GM18909 (cell line): ENCODE measurements around the gene ANTKMT.

Experiments used
- ATAC-seq: cut with Tn5 transposase; IDR thresholded peaks from one replicate; pipeline ENCODE4 v1.9.1; 2021; ENCODE audit warnings: mild to moderate bottlenecking; ENCODE audit not compliant: unreplicated experiment, poor library complexity

The ANTKMT gene

DNA sequence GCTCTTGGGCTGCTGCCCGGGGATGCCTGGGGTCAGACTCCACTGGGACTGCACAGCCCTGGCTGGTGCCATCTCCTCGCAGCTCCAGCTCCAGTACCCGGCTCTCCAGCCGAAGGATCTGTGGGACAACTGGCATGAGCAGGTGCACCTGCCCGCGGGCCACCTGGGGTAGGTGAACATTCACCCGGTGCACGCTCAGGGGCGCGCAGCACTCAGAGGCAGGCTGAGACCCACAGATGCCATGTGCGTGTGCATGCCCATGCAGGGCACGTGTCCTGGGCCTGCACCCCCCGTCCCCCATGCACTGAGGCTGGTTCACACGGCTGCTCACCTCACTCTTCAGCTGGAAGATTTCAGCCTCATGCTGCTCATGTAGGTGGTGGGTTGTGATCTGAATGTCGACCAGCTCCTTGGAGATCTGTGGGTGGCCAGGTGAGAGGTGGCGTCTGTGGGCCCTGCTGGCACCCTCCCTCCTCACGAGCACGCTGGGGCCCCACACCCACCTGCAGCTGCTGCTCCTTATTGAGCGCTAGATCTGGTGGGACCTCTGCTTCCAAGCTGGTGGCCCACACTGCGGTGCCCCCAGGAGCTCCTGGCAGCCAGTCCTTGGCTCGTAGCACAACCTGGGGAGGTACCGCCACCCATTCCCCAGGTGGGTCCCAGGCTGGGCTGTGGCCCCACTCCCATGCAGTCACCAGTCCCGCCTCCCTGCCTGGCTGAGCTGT, 4.7 kb downstream of the ANTKMT start:
- ATAC-seq: no peak

DNA sequence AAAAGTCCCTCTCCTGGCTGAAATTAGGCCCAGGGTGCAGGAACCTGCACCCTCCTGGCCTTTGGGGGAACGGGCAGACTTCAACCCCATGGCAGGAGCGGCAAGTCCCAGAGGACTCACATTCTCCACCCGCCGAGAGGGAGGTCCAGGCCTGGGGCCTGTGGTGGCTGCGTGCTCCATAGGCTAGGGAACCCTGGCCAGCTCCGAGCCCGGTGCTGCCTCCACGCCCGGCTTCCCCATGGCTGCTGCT, 5.2 kb downstream of the ANTKMT start:
- ATAC-seq: no peak

DNA sequence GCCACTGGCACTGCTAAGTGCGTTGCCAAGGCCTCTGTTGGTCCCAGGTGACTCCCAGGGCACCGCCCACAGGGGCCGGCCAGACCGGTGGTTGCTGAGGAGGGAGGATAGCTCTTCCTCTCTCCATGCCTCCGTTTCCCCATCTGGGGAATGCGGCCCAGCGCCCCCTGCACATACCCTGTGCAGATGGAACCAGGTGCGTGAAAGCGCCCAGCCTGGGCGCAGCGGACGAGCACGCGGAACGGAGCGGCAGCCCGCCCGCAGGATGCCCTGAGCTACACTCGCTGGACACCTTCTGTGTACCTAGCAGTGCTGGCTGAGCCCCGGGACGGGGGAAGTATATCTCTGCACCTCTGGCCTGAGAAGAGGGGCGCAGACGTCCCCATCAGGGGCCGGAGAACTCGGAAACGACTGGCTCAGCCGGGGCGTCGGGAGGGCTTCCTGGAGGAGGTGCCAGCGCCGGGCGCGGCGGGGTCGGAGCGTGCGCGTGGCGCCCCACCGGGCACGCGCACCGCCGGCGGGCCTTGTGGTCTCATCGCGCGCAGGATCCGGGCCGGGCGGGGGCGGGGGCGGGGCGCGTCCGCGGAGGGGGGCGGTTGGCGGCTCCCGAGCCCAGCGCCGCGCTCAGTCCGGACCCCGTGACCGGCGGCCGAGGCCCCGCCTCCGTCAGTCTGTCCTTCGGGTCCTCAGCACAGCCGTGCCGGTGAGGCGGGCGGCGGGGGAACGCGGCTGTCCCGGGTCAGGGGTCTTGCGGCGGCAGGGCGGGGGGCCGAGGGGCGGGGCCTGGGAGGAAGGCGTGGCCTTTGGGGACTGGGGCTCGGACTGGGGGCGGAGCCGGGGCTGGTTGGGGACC, 5.7 kb downstream of the ANTKMT start, which contains the start of the genes CCDC78 and HAGHL:
Gene CCDC78 (minus strand): TSS at position 6 of the 853 bp plus-strand sequence. CDS start 76 bp downstream, outside the sequence.
Gene HAGHL (plus strand): TSS at position 669 of the 853 bp plus-strand sequence. CDS start 404 bp downstream, outside the sequence.
- ATAC-seq: no peak

DNA sequence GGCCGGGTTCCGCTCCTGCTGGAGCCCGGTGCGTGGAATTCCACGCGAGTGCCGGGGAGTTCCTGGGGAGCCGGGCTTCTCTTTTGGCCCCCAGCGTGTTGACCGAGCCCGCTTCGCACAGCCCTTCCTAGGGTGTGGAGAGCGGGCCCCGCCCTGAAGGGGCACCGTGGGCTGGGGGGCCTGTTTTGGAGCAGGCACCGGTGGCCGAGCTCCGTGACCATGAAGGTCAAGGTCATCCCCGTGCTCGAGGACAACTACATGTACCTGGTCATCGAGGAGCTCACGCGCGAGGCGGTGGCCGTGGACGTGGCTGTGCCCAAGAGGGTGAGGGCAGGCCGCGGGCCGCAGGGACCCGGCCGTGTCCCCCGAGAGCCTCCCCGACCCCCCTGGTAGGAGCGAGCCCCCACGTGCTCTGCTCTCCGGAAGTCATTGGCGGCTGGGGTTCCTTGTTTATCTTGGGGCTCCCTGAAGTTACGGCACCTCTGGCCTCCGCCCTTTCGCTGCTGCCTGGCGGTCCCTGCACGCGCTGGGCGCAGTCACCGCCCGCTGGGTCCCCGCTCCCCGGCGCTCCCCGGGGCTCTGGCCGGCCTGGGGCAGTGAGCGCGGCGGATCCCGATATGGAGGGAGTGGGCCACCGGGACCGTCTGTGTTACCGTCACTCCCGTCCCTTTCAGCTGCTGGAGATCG, 6.5 kb downstream of the ANTKMT start:
- ATAC-seq: no peak

DNA sequence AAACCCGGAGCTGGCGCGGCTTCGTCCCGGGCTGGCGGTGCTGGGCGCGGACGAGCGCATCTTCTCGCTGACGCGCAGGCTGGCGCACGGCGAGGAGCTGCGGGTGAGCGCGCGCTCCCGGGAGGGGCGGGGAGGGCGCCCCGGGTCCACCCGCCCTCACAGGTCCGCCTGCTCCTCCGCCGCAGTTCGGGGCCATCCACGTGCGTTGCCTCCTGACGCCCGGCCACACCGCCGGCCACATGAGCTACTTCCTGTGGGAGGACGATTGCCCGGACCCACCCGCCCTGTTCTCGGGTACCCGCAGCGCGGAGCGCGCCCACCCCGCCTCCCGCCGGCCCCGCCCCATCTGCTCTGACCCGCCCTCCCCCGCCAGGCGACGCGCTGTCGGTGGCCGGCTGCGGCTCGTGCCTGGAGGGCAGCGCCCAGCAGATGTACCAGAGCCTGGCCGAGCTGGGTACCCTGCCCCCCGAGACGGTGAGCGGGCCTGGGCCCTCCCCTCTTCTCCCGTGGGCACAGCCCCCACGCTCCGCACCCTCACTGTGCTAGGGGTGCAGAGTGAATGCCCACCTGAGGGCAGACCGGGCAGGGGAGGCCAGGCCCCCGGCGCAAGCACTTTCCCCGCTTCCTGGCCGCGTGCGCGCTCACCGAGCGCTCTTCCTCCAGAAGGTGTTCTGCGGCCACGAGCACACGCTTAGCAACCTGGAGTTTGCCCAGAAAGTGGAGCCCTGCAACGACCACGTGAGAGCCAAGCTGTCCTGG, 7.4 kb downstream of the ANTKMT start:
- ATAC-seq: no peak

DNA sequence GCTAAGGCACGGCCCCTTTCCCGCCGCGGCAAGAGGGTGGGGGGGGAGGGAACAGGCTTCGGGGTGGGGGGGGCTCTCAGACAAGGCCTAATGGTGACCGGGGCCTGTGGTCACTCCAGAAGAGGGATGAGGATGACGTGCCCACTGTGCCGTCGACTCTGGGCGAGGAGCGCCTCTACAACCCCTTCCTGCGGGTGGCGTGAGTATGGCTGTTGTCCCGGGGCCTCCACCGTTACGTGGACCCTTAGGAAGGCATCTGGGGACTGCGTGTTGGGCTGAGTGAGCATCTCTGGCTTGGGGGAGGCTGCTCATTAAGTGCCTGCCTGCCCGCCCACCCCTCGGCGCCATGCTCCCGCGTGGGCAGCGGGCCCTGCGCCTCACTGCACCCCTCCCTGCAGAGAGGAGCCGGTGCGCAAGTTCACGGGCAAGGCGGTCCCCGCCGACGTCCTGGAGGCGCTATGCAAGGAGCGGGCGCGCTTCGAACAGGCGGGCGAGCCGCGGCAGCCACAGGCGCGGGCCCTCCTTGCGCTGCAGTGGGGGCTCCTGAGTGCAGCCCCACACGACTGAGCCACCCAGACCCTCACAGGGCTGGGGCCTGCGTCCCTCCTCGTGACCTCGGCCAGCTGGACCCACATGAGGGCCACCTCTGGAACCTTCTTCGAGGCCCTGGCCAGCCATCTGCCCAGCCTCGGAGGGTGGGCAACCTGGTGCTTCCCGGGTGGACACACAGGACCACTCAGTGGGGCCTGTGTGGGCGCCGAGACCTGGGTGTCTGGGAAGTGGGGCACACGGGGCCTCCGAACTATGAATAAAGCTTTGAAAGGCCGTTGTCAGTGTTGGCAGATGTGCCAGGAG, 8.2 kb downstream of the ANTKMT start:
- no peak for ATAC-seq

DNA sequence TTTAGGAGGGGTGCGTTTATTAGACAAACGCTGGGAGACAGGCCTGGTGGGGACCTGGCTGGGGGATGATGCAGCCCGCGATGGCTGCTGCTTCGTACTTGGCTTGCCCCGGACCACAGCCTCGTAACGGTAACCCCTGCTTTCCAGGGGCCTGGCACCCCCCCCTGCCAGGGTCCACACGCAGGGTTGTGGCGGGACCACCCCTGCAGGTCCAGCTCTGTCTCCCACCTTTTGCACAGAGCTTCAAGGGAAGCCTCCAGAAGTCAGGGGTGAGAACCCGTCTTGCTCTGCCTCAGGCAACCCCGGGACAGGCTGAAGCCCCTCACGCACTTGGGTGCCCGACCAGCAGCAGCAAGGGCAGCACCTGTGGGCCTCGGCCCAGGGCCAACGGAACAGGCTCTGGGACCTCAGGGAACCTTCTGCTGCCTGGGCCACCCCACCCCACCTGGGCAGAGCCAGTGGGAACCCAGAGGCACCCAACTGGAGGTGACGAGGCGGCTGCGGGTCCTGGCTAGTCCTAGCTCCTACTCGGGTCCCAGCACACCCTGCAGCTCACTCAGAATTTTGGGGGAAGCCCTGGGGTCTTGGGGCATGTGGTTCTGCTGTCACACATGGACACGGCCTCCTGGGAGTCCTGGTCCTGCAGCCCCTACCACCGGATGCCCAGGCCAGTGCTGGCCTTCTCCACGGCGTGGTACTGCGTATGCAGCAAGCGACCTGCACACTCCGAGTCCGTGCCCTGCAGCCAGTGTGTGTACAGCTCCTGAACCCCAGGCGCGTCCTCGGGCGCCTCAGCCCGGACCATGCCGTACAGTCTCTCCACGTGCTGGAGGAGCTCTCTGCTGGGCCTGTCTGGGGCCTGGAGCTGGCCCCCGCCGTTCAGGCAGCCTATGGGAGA, 9.1 kb downstream of the ANTKMT start:
- ATAC-seq: no peak

DNA sequence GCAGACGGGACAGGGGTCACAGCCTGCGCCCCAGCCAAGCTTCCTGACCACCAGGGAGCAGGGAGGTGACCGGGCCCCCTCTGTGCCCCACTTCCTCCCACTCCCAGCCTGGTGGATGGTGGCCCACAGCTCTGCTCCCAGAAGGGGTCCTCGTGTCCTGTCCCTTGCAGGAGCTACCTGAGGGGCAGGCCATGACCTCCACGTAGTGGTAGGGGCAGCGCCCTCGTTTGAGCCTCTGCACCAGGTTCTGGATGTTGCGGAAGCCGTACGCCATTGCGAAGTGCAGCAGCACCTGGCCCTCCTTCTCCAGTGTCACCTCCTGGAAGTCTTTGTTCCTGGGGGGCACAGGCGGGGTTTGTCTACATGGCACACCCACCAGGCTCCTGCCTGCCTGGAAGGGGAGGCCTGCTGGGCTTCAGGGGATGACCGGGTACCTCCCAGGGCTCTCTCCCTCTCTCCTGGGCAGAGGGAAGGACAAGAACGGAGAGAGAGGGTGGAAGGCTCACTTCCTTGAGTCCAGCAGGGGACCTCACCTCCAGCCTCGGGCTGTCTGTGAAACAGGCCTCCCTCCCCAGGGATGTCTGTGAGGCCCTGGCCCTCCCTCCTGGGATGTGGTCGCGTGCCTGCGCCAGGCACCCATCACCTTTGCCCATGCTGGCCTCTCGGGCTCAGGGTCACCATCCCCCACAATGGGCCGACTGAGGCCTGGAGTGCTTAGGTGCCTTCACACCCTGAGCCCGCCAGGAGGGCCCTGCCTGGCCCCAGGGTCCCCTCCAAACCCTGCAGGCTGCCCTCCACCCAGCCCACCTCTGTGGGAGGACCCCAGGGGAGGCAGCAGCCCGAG, 9.9 kb downstream of the ANTKMT start:
- ATAC-seq: no peak

DNA sequence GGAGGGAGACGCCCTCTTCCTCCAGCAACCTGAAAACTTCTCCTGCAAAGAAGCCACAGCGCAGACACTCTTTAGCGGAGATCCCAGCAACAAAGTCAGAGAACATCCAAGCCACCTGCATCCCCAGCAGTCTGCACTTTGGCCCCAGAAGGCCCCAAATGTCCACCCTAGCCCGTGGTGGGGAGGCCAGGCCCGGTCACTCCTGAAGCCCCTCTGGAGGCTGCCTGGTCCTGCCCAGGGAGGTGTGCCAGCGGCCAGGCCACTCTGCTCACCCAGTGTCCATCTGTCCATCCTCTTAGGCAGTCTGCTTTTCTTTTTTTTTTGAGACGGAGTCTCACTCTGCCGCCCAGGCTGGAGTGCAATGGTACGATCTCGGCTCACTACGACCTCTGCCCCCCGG, 11.4 kb downstream of the ANTKMT start:
- ATAC-seq: no peak

DNA sequence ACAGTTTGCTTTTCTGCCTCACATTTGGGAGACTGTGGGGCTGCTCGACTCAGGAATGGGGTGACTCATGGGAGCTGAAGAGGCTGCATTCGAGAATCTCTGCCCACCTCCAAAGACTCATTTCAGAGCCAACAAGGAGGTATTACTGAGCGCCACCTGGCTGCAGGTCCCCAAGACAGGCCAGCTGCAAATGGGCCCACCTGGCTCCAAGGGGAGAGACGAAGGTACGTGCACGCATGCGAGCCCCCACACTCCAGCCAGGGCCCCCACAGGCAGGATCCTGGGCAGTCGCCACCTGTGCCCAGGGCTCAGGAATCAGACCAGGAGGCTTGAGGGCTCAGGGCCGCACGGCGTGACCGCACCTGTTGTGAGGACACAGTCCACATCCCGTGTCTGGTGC, 12.0 kb downstream of the ANTKMT start:
- no peak for ATAC-seq

DNA sequence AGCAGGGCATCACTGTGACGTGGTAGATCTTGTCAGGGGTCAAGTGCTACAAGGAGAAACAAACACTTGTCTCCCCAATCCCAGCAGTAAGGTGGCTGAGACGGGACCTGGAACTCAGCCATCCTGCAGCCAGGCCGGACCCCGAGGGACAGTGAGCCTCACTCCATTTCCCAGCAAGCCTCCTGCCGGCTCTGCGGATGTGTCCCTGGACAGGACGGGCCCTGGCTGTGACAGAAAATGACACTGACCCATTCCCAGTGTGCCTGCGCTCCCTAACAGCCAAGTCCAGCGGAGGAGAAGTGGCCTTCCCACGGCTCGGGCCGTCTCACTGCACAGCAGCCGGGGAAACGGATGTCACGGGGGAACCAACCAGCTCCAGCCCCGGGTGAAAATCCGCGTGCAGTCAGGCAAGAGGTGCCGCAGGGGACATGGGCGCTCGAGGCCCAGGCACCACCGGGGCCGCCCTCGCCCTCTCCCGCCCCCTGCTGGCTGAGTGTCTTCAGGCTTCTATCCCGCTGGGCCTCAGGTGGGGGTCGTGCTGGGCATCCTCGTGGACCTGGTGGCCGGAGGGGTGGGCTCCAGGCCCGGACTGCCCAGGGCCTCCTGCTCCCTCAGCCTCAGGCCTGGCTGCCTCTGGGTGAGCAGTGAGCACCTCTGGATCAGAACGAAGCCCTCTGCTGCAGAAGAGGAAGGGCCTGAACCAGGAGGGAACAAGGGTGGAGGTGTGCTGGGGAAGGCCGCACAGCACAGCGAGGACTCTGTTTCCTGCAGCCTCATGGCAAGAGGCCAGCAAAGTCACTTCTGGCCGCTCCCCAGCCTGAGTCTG, 12.6 kb downstream of the ANTKMT start:
- no peak for ATAC-seq

DNA sequence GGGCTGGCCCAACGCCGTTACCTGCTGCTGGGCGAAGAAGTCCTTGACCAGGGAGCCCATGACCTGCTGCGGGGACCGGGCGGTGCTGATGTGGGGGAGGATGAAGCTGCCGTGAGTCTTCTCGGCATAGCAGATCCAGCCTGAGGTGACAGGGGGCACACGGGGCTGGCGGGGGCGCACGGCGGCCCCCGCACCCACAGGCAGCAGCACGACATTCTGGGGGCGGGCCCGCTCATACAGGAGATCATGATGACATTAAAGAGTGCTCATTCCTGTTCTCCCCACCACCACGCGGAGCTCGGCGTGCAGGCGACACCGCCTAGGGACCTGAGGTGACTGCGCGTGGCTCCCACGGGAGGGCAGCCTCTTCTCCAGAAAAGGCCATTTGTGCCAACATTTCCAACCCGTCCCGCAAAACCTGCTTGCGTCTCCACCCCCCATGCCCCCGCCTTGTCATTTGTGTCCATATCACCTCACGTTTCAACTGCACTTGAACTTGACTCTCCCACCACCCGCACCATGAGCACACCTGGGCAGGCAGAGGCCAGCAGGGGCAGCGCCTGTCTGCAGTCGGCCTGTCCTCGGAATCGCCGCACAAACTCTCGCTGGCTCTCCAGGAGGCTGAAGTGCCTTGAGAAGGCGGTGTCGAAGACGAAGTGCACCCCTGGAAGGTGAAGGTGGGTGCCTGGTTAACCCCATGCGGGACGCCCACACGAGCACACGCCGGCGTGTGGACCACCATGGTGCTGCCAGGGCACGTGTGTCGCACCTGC, 13.4 kb downstream of the ANTKMT start:
- ATAC-seq: no peak

DNA sequence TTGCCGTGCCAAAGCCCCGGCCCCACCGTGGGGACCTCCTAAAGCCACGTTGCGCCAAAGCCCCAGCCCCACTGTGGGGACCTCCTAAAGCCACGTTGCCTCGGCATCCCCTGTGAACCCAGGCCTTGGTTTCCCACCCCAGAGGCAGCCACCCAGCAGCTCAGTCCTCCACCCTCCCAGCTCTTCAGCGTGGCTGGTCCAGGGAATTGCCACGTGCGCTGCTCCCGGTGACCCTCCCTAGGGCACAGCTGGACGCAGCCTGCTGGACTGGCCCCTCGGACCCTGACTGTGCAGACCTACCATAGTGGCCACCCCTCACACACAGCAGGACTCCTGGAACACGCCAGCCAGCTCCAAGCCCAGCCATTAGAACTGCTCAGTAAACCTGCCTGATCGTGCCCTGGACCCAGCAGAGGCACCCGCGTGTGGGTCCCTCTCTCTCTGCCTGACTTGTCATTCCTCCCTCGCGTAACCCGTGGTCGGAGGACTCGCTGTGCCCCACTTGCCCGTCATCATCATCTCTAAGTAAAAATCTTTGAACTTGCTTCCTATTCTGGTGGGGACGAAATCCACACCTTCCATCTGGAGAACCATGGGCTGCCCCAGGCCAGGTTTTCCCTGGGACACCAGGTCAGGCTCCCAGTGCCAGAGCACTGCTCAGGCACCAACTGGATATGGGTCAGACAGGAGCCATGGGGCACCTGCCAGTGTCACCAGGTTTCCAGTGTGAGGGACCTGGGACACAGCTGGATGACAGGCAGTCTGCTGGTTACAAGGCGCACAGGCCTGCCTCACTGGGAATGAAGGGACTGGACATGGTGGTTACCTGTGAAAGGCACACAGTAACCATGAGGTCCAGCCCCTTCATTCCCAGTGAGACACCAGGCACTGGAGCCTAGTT, 14.3 kb downstream of the ANTKMT start:
- ATAC-seq: no peak

DNA sequence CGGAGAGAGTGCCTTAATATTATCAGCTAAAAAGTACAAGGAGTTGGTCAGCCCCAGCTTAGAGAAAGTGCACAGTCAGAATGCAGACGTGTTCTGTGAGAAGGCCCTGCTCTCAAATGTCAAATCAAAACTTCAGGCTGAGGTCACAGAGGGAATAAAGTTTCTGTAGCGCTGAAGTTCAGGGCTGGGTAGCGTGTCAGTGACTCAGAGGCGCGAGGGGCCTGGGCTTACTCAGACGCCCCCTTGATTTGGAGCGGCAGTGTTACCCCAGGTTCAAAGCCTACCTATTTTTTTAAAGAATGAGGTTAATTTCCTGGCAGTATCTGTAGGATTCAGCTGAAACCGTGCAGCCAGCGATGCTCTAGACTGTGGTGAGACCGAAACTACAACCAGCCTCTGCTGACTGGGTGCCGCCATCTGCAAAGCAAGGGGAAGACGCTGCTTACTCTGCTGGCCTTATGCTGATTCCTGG, 15.1 kb downstream of the ANTKMT start:
- ATAC-seq: no peak

DNA sequence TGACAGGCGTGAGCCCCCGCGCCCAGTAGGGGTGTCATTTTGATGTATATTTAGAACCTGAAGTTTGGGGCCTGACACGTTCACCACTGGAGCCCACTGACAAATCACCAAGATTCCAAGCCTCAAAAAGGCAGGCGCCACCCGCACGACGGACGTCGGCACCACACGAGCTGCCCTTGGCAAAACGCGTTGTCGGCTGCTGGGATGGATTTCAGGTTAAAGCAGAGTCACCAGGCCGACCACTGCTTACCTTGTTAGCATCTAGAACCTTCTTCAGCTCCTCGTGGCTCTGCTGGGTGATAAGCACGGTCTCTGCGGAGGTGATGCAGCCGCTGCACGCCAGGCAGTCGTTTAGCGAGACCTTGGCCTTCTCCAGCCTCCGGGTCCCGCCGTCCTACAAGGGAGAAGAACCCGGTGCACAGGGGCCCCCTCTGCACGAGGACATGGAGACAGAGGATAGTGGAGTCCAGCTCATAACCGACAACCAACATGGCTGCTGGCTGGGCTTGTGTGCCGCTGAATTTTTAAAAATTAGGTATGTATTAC, 16.1 kb downstream of the ANTKMT start:
- ATAC-seq: no peak
